ENCODE results near the gene CFAP100. TPM values are rescaled to one million over a fixed set of nuclear protein-coding genes. Genes with fewer than 3 reads are reported as not detected.

CFAP100 gene
- total and polyA plus RNA-seq, 9 donors = 0.20 to 1.2 (median 0.38) TPM; not detected in 3

GRCh38 chr3:126441256-126441880 lies 46.7 kb downstream of the CFAP100 start:
- DNase-seq = no peak
- peaks cover 20% of the 10 kb centered on the region for H3K4me1 ChIP-seq (ENCODE audit: control insufficient read depth, insufficient read depth, low read length)
- H3K4me3 ChIP-seq (ENCODE audit: low read length) = no peak overlapping the region
- no peak overlapping the region for H3K27ac ChIP-seq (ENCODE audit: low read length)
- no peaks in the 10 kb centered on the region for H3K9me3 ChIP-seq (replicated peaks; ENCODE audit: control insufficient read depth, low read depth, low read length)
- no peaks in the 10 kb centered on the region for H3K27me3 ChIP-seq (ENCODE audit: control insufficient read depth, insufficient read depth, low read length)
- H3K36me3 ChIP-seq (ENCODE audit: control insufficient read depth, insufficient read depth, low read length) = peaks cover 34% of the 10 kb centered on the region
- WGBS (ENCODE audit: insufficient coverage) = 60% methylated on average over 16 of the region's 20 CpGs

GRCh38 chr3:126442094-126442855 lies 47.6 kb downstream of the CFAP100 start:
- WGBS (ENCODE audit: insufficient coverage) = 7% methylated on average over 3 of the region's 13 CpGs
- peaks cover 28% of the 10 kb centered on the region for H3K36me3 ChIP-seq (ENCODE audit: control insufficient read depth, insufficient read depth, low read length)

DNA sequence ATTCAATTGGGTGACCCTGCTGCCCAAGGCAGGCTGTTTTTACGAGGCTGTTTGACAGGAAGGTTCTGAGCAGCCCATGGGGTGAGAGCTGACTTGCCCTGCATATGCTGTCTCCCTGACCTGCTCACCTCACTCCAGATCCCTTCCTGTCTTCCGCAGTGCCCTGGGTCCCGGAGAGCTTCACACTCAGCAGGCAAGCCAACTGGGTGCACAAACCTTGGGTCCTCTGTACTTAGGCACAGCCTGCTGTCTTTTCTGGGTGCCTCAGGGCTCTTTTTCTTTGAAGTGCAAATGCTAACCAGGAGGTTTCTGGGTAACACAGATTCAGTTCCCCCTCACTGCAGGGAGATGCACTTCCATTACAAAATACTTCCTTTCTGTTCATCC lies 48.1 kb downstream of the CFAP100 start:
- 83% methylated on average over 2 of the region's 3 CpGs for WGBS (ENCODE audit: insufficient coverage)
- Histone ChIP-seq H3K36me3 (ENCODE audit: control insufficient read depth, insufficient read depth, low read length) (peaks cover 26% of the 10 kb centered on the region), H3K4me3 (ENCODE audit: low read length) (no peak overlapping the region)

More at GRCh38 chr3:126442094-126442855, 47.6 kb downstream of the CFAP100 start:
- H3K27me3 ChIP-seq (ENCODE audit: control insufficient read depth, insufficient read depth, low read length) = no peaks in the 10 kb centered on the region
- no peaks in the 10 kb centered on the region for H3K9me3 ChIP-seq (replicated peaks; ENCODE audit: control insufficient read depth, low read depth, low read length)
- no peak overlapping the region for H3K4me3 ChIP-seq (ENCODE audit: low read length)
- H3K27ac ChIP-seq (ENCODE audit: low read length) = no peak overlapping the region
- peak; percentile 96 for DNase-seq
- peaks cover 20% of the 10 kb centered on the region for H3K4me1 ChIP-seq (ENCODE audit: control insufficient read depth, insufficient read depth, low read length)

GRCh38 chr3:126445506-126445905 lies 50.8 kb downstream of the CFAP100 start:
- peaks cover 15% of the 10 kb centered on the region for H3K36me3 ChIP-seq (ENCODE audit: control insufficient read depth, insufficient read depth, low read length)
- no peak overlapping the region for H3K4me3 ChIP-seq (ENCODE audit: low read length)
- H3K27ac ChIP-seq (ENCODE audit: low read length) = no peak overlapping the region
- no peaks in the 10 kb centered on the region for H3K27me3 ChIP-seq (ENCODE audit: control insufficient read depth, insufficient read depth, low read length)
- DNase-seq = peak; percentile 38
- H3K9me3 ChIP-seq (replicated peaks; ENCODE audit: control insufficient read depth, low read depth, low read length) = no peaks in the 10 kb centered on the region
- 18% methylated on average over 3 of the region's 5 CpGs for WGBS (ENCODE audit: insufficient coverage)
- H3K4me1 ChIP-seq (ENCODE audit: control insufficient read depth, insufficient read depth, low read length) = peaks cover 32% of the 10 kb centered on the region

More for the DNA sequence above, 48.1 kb downstream of the CFAP100 start:
- Histone ChIP-seq H3K27me3 (ENCODE audit: control insufficient read depth, insufficient read depth, low read length) (no peaks in the 10 kb centered on the region), H3K27ac (ENCODE audit: low read length) (no peak overlapping the region), H3K4me1 (ENCODE audit: control insufficient read depth, insufficient read depth, low read length) (peaks cover 25% of the 10 kb centered on the region), H3K9me3 (replicated peaks; ENCODE audit: control insufficient read depth, low read depth, low read length) (no peaks in the 10 kb centered on the region)
- no peak for DNase-seq

GRCh38 chr3:126446301-126446700 lies 51.6 kb downstream of the CFAP100 start:
- no peak for DNase-seq
- 96% methylated on average over 5 of the region's 8 CpGs for WGBS (ENCODE audit: insufficient coverage)
- Histone ChIP-seq H3K9me3 (replicated peaks; ENCODE audit: control insufficient read depth, low read depth, low read length) (no peaks in the 10 kb centered on the region), H3K27me3 (ENCODE audit: control insufficient read depth, insufficient read depth, low read length) (no peaks in the 10 kb centered on the region), H3K4me1 (ENCODE audit: control insufficient read depth, insufficient read depth, low read length) (peaks cover 27% of the 10 kb centered on the region), H3K36me3 (ENCODE audit: control insufficient read depth, insufficient read depth, low read length) (peaks cover 20% of the 10 kb centered on the region), H3K4me3 (ENCODE audit: low read length) (no peak overlapping the region), H3K27ac (ENCODE audit: low read length) (no peak overlapping the region)

- no peak for DNase-seq
- no peak overlapping the region for H3K27ac ChIP-seq (ENCODE audit: low read length)
- WGBS (ENCODE audit: insufficient coverage) = no CpG with 5 or more reads among the region's 2 CpGs
- no peaks in the 10 kb centered on the region for H3K27me3 ChIP-seq (ENCODE audit: control insufficient read depth, insufficient read depth, low read length)
- H3K4me1 ChIP-seq (ENCODE audit: control insufficient read depth, insufficient read depth, low read length) = peaks cover 22% of the 10 kb centered on the region
- H3K4me3 ChIP-seq (ENCODE audit: low read length) = no peak overlapping the region
- no peaks in the 10 kb centered on the region for H3K9me3 ChIP-seq (replicated peaks; ENCODE audit: control insufficient read depth, low read depth, low read length)
- H3K36me3 ChIP-seq (ENCODE audit: control insufficient read depth, insufficient read depth, low read length) = peaks cover 25% of the 10 kb centered on the region
Observed at GRCh38 chr3:126446791-126447190, 52.1 kb downstream of the CFAP100 start.

DNA sequence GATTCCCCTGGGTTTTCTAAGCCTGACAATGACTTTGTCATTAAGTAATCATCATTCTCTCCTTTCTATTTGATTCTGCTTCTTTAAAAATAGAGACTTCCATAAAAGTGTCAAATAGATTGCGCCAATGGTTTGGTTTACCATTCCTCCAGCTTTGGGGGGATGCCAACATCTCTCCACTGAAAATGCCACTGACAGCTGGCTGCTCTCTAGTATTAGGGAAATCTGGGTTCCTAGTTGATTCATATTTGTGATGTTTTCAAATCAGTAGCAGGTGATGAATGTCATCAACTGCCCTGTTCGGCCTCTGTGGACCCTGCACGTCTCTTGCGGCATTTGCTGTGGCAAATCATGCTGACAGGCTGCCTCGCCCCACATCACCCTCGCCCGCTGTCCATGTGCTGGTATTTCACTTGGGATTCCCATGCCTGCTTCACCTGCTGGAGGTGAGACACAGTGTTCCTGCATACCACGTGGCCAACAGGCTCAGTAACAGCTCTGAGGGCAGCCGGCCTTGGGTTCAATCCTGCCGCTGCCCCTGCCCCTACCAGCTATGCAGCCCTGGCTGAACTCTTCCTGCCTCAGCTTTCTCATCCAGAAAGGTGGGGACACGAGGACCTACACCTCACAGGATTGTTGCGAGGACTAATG lies 52.9 kb downstream of the CFAP100 start:
- Histone ChIP-seq H3K27ac (ENCODE audit: low read length) (no peak overlapping the region), H3K36me3 (ENCODE audit: control insufficient read depth, insufficient read depth, low read length) (peaks cover 30% of the 10 kb centered on the region), H3K4me1 (ENCODE audit: control insufficient read depth, insufficient read depth, low read length) (peaks cover 18% of the 10 kb centered on the region), H3K4me3 (ENCODE audit: low read length) (no peak overlapping the region), H3K27me3 (ENCODE audit: control insufficient read depth, insufficient read depth, low read length) (no peaks in the 10 kb centered on the region), H3K9me3 (replicated peaks; ENCODE audit: control insufficient read depth, low read depth, low read length) (no peaks in the 10 kb centered on the region)
- DNase-seq = no peak
- WGBS (ENCODE audit: insufficient coverage) = 76% methylated on average over 8 of the region's 12 CpGs

GRCh38 chr3:126448136-126448892 lies 53.6 kb downstream of the CFAP100 start:
- DNase-seq = peak; percentile 28
- H3K27me3 ChIP-seq (ENCODE audit: control insufficient read depth, insufficient read depth, low read length) = no peaks in the 10 kb centered on the region
- WGBS (ENCODE audit: insufficient coverage) = 77% methylated on average over 13 of the region's 17 CpGs
- peaks cover 14% of the 10 kb centered on the region for H3K4me1 ChIP-seq (ENCODE audit: control insufficient read depth, insufficient read depth, low read length)
- no peak overlapping the region for H3K27ac ChIP-seq (ENCODE audit: low read length)
- H3K4me3 ChIP-seq (ENCODE audit: low read length) = no peak overlapping the region
- no peaks in the 10 kb centered on the region for H3K9me3 ChIP-seq (replicated peaks; ENCODE audit: control insufficient read depth, low read depth, low read length)
- peaks cover 33% of the 10 kb centered on the region for H3K36me3 ChIP-seq (ENCODE audit: control insufficient read depth, insufficient read depth, low read length)

DNA sequence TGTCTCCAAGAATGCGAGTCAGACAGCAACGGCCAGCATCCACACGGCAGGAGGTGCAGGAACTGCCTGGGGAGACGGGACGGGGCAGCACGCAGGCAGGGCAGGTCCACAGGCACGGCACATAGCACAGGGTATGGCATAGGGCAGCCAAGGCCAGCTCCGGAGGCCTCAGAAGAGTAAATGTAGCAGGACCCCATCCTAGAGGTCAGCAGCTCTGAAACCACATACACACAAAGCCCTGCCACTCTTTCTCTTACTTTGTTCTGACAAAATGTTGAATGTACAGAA lies 54.1 kb downstream of the CFAP100 start:
- WGBS (ENCODE audit: insufficient coverage) = 75% methylated on average over 6 of the region's 8 CpGs
- peaks cover 14% of the 10 kb centered on the region for H3K4me1 ChIP-seq (ENCODE audit: control insufficient read depth, insufficient read depth, low read length)
- H3K4me3 ChIP-seq (ENCODE audit: low read length) = no peak overlapping the region
- no peak for DNase-seq
- H3K27ac ChIP-seq (ENCODE audit: low read length) = no peak overlapping the region
- H3K36me3 ChIP-seq (ENCODE audit: control insufficient read depth, insufficient read depth, low read length) = peaks cover 33% of the 10 kb centered on the region
- no peaks in the 10 kb centered on the region for H3K27me3 ChIP-seq (ENCODE audit: control insufficient read depth, insufficient read depth, low read length)
- H3K9me3 ChIP-seq (replicated peaks; ENCODE audit: control insufficient read depth, low read depth, low read length) = no peaks in the 10 kb centered on the region

DNA sequence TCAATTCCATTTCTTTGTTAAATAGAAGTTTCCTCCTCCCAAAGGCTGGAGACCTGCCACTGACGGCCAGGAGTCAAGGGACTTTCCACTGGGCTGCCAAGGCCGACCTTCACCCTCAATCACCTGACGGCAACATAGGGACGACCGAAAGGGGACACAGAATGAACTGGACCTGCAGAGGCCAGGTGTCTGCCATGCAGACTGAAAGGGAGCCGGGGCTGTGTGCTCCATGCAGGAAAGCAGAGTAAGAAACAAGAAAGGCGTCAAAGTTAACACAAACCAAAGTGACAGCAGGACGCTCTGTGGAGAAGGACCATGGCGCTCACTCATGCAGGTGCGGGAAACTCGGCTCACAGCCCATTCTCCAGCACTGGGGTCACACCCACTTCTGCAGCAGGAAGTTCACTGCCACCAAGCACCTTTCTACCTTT lies 54.9 kb downstream of the CFAP100 start:
- Histone ChIP-seq H3K9me3 (replicated peaks; ENCODE audit: control insufficient read depth, low read depth, low read length) (no peaks in the 10 kb centered on the region), H3K4me3 (ENCODE audit: low read length) (no peak overlapping the region), H3K4me1 (ENCODE audit: control insufficient read depth, insufficient read depth, low read length) (peaks cover 14% of the 10 kb centered on the region), H3K27me3 (ENCODE audit: control insufficient read depth, insufficient read depth, low read length) (no peaks in the 10 kb centered on the region), H3K36me3 (ENCODE audit: control insufficient read depth, insufficient read depth, low read length) (peaks cover 35% of the 10 kb centered on the region), H3K27ac (ENCODE audit: low read length) (no peak overlapping the region)
- DNase-seq = no peak
- 87% methylated on average over 10 of the region's 11 CpGs for WGBS (ENCODE audit: insufficient coverage)

All from muscle of leg (tissue), 11 donors.